Neural cell (in vitro differentiated cells): ENCODE measurements around the gene KLHDC4.

Experiments used
- RAD21 ChIP-seq: fragments of 450-650 bp; conservative IDR thresholded peaks from 2 replicates; pipeline ENCODE4 v1.6.1; 2014; ENCODE audit warnings: antibody characterized with exemption, mild to moderate bottlenecking, moderate library complexity
- TF ChIP-seq, protein P1 (sequence below): IDR thresholded peaks from 2 replicates; pipeline ENCODE4 v1.6.1; 2012; ENCODE audit warnings: borderline replicate concordance

DNA sequence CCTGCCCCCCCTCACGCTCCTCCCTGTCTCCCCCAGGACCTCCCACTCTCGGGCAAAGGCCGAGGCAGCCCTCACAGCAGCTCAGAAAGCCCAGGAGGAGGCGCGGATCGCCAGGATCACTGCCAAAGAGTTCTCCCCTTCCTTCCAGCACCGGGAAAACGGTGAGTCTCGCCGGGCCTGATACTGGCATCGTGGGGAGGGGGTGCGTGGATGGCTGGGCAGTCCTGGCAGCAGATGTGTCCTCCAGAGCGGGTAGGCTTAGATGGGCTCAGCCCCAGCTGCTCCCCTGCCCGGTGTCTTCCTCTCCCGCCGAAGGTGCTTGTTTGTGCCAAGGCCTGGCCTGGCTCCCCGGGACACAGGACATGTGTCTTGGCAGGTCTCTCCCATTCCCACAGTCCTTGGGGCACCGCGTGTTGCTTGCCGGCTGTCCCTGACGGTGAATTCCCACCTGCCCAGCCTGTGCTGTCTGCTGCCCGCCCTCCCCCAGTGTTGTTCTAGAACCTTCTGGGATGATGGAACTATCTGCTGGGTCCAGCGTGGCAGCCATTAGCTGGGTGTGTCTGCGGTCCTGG lies 81.6 kb downstream of the KLHDC4 start:
- no peak for TF ChIP-seq RAD21
- TF ChIP-seq, protein P1, sequence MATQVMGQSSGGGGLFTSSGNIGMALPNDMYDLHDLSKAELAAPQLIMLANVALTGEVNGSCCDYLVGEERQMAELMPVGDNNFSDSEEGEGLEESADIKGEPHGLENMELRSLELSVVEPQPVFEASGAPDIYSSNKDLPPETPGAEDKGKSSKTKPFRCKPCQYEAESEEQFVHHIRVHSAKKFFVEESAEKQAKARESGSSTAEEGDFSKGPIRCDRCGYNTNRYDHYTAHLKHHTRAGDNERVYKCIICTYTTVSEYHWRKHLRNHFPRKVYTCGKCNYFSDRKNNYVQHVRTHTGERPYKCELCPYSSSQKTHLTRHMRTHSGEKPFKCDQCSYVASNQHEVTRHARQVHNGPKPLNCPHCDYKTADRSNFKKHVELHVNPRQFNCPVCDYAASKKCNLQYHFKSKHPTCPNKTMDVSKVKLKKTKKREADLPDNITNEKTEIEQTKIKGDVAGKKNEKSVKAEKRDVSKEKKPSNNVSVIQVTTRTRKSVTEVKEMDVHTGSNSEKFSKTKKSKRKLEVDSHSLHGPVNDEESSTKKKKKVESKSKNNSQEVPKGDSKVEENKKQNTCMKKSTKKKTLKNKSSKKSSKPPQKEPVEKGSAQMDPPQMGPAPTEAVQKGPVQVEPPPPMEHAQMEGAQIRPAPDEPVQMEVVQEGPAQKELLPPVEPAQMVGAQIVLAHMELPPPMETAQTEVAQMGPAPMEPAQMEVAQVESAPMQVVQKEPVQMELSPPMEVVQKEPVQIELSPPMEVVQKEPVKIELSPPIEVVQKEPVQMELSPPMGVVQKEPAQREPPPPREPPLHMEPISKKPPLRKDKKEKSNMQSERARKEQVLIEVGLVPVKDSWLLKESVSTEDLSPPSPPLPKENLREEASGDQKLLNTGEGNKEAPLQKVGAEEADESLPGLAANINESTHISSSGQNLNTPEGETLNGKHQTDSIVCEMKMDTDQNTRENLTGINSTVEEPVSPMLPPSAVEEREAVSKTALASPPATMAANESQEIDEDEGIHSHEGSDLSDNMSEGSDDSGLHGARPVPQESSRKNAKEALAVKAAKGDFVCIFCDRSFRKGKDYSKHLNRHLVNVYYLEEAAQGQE, result no peak
